Measurements from ENCODE around the gene NRXN2. TPM values are rescaled to one million over a fixed set of nuclear protein-coding genes. Genes with fewer than 3 reads are reported as not detected.

NRXN2 gene
- total RNA-seq, 1 donor from 2014 or later: 0.72 TPM

- no peaks in the 10 kb centered on the region for H3K9me3 ChIP-seq
- H3K27me3 ChIP-seq: peaks cover 4% of the 10 kb centered on the region
- DNase-seq: no peak
- TF ChIP-seq CTCF (IDR thresholded peaks at IDR 0.05): no peak
- no peaks in the 10 kb centered on the region for H3K36me3 ChIP-seq
- H3K4me3 ChIP-seq: no peak overlapping the region
- no peak for ATAC-seq
- no peaks in the 10 kb centered on the region for H3K4me1 ChIP-seq
- no peak overlapping the region for H3K27ac ChIP-seq
- intact Hi-C loops (cut with DNase I): no loop called here
Observed at GRCh38 chr11:64607381-64607985, 115.5 kb downstream of the NRXN2 start.

- H3K27me3 ChIP-seq: peaks cover 4% of the 10 kb centered on the region
- no peaks in the 10 kb centered on the region for H3K36me3 ChIP-seq
- no peak for DNase-seq
- H3K9me3 ChIP-seq: no peaks in the 10 kb centered on the region
- H3K27ac ChIP-seq: no peak overlapping the region
- ATAC-seq: no peak
- H3K4me3 ChIP-seq: no peak overlapping the region
- no peak for TF ChIP-seq CTCF (IDR thresholded peaks at IDR 0.05)
- intact Hi-C loops (cut with DNase I): no loop called here
- no peaks in the 10 kb centered on the region for H3K4me1 ChIP-seq
Observed at GRCh38 chr11:64606796-64607380, 116.1 kb downstream of the NRXN2 start.

GRCh38 chr11:64605656-64606585, 117.1 kb downstream of the NRXN2 start:
- no peak for TF ChIP-seq CTCF (IDR thresholded peaks at IDR 0.05)
- H3K4me1 ChIP-seq: no peaks in the 10 kb centered on the region
- peaks cover 4% of the 10 kb centered on the region for H3K27me3 ChIP-seq
- no peaks in the 10 kb centered on the region for H3K36me3 ChIP-seq
- DNase-seq: no peak
- no peak overlapping the region for H3K27ac ChIP-seq
- H3K9me3 ChIP-seq: no peaks in the 10 kb centered on the region
- no peak overlapping the region for H3K4me3 ChIP-seq
- intact Hi-C loops (cut with DNase I): no loop called here
- ATAC-seq: no peak

- Histone ChIP-seq H3K27ac (no peak overlapping the region), H3K4me3 (no peak overlapping the region), H3K9me3 (no peaks in the 10 kb centered on the region), H3K36me3 (no peaks in the 10 kb centered on the region), H3K4me1 (no peaks in the 10 kb centered on the region), H3K27me3 (peaks cover 4% of the 10 kb centered on the region)
- no peak for TF ChIP-seq CTCF (IDR thresholded peaks at IDR 0.05)
- ATAC-seq (no peak), DNase-seq (no peak)
- intact Hi-C loops (cut with DNase I): no loop called here
Observed at GRCh38 chr11:64605244-64605560, 117.8 kb downstream of the NRXN2 start.

- H3K9me3 ChIP-seq: no peaks in the 10 kb centered on the region
- no peak overlapping the region for H3K4me3 ChIP-seq
- no peaks in the 10 kb centered on the region for H3K4me1 ChIP-seq
- no peak overlapping the region for H3K27ac ChIP-seq
- DNase-seq (no peak), ATAC-seq (no peak)
- H3K27me3 ChIP-seq: peaks cover 4% of the 10 kb centered on the region
- TF ChIP-seq CTCF (IDR thresholded peaks at IDR 0.05): no peak
- intact Hi-C loops (cut with DNase I): no loop called here
- no peaks in the 10 kb centered on the region for H3K36me3 ChIP-seq
Observed at GRCh38 chr11:64604458-64605243, 118.3 kb downstream of the NRXN2 start.
